HG02571 (cell line): ENCODE measurements around the gene SEC14L2.
"Not testable (repeated sequence)": the region's sequence is repeated elsewhere in the genome, so short reads cannot be mapped to it uniquely, and the experiment has no call there.

Experiments
- ATAC-seq: cut with Tn5 transposase; IDR thresholded peaks from one replicate; pipeline ENCODE4 v1.9.1; 2021; ENCODE audit warnings: mild to moderate bottlenecking, moderate library complexity; ENCODE audit not compliant: unreplicated experiment

Gene SEC14L2

DNA sequence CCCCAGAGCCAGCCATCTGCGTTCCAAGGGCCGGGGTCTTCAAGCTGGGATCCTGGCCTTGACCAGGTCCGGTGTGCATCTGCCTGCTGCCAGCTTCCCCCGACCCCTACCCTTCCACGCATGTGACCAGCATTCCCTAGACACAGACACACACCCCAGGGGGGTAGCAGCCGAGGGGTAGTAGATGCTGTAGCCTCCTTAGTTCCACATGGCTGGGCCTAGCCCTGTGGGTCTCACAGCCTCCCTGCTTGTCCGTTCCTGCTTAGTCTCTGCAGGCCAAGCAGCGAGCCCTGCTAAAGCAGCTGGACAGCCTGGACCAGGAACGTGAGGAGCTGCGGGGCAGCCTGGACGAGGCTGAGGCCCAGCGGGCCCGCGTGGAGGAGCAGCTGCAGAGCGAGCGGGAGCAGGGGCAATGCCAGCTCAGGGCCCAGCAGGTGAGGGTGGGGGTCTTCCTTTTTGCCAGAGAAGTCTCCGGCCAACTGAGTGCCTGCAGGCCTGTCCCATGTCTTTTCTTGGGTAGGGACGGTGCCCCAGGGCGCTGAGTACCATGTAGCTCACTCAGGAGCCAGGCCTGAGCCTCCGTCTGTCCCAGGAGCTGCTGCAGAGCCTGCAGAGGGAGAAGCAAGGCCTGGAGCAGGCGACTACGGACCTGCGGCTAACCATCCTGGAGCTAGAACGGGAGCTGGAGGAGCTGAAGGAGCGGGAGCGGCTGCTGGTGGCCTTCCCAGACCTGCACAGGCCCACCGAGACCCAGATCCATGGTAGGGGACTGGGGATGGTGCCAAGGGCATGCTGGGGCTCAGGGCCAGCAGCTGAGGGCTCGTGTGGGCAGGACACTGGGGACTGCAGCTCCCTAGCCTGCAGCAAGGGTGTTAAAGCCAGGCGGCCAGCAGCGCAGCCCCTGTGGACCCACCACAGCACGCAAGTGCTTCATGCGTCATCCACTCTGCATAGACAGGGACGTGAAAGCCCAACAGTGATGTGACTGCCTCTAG is 23.2 kb upstream of the SEC14L2 start:
- no peak for ATAC-seq

DNA sequence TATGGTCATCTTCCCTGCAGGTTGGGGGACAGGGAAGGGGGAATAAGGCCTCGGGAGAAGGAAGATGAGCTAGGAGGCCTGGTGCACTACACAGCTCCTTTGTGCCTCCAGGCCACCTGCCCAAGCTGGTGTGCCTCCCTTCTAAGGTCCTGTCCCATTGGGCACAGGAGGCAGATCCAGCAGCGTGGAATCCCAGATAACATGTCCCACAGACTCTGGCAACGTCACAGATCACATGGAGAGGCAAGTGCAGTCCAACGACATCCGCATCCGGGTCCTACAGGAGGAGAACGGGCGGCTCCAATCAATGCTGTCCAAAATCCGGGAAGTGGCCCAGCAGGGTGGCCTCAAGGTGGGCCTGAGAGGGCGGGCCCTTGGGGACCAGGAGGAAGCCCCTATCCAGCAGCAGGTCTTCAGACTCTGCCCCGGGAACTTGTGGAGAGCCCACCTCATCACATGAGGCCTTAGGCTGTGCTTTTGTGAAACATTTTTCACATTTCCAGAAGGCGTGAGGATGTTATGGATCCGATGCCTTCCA is 21.4 kb upstream of the SEC14L2 start:
- ATAC-seq: no peak

DNA sequence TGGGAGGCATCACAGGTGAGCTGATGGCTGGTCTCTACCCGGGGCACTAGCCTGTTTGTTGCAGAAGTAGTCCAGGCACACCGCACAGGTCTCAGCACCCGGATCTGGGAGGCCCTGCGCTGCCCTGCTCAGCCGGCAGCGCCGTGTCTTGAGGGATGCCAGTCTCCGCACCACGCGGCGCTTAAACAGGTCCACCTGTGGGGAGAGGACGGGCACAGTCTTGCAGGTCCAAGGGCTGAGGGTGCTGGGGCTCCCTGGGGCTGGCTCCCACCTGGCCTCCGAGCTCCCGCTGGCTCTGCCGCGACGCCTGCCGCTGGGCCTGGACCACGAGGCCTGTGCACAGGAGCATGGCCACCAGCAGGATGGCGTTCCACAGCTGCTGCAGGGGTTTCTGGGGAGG is 16.8 kb upstream of the SEC14L2 start:
- no peak for ATAC-seq

DNA sequence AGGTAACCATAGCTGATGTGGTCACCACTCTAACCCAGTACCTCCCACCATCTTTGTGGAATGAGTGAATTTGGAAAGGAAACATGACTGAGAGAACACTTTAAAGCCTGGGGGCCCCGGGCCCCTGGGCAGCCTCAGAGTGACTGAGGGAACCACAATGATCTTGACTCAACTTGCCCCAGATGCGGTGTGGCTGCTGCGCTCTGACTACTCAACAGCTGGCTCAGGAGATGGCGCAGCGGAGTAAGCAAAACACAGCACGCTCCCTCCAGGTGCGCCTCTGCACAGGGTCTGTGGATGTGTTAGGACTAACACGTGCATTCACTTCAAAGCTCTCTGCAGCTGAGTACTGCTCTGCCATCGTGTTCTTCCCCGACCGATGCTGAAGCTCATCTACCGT is 15.6 kb upstream of the SEC14L2 start:
- no peak for ATAC-seq

DNA sequence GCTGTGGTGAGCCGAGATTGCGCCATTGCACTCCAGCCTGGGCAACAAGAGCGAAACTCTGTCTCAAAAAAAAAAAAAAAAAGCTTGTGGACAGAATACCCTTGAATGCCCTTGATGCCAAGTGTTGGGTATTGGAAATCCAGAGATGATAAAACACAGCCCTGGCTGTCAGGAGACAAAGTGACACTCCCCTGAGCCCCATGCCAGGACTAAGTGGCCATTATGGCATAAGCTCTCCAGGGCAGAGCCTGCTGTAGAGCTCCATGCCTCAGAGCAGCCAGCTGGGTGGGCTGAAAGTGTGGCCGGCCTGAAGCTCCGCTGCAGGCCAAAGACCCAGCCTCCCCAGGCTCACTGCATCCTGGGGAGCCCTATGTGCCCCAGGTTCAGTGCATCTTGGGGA is 14.5 kb upstream of the SEC14L2 start:
- ATAC-seq: no peak

DNA sequence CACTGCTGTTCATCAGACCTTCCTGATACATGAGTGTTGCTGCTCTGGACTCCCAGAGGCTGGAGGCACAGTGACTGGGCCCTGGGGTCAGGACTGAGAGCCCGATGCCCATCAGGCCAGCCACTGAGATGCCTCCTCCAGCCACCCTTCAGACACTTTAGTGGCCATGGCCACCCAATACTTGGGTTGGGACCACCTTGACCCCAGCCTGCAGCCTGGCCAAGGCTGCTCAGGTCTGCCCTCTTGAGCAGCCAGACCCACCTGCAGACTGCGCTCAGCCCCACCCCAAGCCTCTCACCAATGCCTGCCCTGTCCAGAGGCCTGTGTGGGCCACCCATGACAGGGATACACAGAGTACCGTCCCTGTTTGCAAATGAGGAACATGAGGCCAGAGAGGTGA is 13.8 kb upstream of the SEC14L2 start:
- ATAC-seq: no peak

DNA sequence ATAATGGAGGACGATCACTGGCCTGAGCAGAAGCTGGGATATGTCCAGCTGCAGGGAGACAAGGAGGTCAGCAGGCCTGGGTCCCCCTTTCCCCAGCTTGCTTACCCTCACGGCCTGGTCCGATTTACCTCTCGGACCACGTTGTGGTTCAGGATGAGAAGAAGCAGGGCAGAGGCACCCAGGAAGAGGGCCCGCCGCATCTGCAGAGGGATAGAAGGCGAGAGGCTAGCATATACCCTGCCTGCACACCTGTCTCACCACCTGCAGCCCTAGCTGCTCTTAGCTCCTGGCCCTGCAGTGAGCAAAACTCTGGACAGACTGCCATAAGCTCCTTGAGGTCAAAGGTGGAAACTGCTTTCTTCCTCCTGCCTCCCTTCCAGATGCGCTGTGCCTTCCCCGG is 10.9 kb upstream of the SEC14L2 start:
- no peak for ATAC-seq

DNA sequence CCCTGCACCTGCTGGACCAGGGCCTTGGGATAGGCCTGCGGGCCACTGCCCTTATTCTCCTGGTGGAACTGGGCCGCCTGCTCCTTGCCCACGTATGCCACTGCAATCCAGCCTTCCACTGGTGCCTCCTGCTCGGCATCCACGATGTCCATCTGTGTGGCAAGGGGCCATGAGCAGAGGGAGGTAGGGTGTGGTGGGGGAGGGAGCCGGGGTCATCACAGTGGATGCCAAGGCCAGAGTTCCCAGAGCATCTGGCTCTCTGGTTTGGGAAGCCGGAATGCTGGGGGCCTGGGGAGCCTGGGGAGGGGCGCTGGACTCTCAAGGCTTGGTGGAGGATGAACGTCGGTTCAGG is 10.2 kb upstream of the SEC14L2 start:
- ATAC-seq: no peak

DNA sequence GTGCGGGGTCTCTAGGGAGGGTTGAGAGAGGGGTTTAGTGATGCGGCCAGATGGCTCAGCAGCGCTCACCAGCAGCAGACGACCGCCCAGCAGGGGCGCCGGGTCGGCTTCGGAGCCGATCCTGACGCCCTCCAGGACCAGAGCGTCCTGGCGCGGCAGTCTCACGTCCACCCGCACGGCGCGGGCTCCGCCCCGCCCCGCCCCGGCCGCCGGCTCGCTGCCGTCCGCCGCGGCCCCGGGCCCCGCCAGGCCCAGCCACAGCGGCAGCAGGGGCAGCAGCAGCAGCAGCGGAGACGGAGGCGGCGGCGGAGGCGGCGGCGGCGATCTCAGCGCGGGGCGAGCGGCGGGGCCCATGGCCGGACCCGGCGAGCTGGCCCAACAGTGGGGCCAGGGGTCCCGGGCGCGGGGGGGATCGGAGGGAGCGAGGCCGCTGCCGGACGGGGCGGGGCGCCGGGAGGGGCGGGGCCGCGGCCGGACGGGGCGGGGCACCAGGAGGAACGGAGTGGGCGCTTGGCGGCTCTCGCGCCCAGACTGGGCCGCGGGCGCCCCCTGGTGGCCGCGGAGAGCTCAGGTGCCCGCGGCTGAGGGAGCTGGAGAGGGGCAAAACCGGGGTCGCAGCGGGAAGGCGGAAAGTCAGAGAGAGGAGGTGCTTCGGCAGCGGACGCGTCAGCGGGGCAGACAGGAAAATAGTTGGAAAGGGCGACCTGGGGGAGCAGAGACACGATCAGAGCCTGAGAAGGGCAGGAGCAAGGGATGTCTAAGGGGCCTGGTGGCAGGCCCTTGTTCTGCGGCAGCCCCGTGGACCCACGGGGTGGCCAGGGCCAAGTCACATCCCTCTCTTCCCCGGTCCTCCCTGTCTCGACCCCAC is 9.6 kb upstream of the SEC14L2 start, which contains the start of gene RNF215:
Gene RNF215, minus strand, starts transcription at position 452 of the 868 bp plus-strand sequence. Its CDS starts 98 bp downstream, at position 354.
- peak; percentile 64 for ATAC-seq

DNA sequence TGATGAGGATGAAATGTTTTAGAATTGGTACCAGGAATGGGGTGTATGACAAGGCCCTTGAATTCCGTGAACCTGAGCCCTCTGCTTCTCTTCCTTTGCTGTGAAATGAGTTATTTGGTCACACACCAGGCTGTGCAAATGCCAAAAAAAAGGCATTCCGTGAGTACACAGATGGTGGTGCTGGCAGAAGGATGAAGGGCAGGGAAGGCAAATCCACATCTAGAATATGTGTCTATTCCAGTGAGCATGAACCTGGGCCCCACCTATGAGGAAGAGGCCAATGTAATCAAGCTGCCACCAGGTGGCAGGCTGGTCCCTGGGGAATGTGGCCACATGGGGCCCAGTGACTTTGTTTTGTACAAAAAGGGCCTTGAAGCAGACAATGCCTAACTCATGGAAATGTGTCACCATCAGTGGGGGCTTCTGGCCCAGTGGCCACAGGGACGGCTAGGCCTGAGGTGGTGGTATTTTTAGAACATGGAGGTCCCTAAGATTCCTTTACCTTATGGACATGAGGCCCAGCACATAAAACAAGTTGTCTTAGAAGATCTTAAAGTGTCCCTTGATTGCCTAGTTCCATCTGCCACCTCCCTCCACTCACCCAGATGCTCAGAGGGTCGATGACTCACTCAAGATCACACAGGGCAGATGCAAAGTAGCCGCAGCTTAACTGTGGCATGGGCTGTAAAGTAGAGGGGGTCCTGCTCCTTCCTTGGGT is 5.7 kb upstream of the SEC14L2 start:
- ATAC-seq: no peak

DNA sequence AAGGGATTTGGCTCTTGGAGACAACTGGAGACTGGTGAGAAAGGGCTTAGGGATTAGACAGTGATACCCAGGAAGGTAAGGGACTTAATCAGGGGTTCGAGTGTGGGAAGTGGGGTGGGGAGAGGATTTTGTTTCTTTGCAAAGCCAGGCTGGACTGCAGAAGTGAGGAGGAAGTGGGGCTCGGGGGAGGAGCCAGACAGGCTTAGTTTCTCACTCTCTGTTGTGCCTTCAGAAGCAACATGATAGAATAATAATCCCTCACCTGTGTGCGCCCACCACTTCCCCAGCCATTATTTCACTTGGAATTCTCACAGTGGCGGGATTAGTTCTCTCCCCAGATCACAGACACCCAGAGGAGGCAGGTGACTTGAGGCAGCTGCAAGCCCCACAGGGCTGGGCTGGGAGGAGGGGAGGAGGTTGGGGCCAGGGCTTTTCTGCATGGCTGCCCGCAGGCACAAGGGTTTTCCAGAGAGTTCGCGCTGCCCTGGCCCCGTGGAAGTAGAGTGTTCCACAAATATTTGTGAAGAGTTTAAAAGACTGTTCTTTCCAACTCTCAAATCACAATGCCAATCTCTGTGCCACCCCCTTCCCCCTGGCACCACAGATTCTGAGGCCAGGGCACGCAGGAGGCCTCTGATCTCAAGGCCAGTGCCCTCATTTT is 4.0 kb upstream of the SEC14L2 start:
- no peak for ATAC-seq

DNA sequence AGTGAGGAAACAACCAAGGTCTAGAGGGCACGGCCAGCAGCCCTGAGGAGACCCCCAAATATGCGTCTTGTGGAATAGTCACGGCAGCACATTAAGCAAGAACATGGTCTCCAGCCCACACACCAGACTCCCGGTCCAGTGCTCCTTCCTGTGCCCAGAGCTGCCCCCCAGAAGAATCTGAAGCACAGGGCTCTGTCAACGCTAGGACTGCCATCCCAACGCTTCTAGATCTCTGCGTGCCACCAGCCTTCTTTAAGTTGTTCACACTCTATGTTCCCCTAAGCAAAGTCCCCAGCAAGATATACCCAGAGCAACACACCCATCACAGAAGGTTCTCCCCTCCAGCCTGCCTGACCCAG is 3.5 kb upstream of the SEC14L2 start:
- no peak for ATAC-seq

DNA sequence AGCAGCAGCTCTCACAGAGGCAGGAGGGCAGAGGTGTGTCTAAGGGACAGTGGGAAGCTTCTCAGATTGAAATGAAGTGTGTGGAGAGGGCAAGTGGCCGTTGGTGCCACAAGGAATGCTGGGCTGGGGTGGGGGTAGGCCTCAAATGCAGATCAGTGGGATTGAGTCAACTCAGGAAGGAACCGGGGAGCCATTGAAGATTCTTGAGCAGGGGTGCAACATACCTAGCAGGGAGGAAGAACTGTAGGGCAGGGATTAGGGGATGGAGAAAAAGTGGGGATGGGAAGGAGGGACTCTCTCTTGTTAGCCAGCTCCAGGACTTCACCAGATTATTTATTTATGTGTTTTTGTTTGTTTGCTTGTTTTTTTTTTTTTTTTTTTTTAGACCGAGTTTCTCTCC is 2.9 kb upstream of the SEC14L2 start:
- no peak for ATAC-seq

DNA sequence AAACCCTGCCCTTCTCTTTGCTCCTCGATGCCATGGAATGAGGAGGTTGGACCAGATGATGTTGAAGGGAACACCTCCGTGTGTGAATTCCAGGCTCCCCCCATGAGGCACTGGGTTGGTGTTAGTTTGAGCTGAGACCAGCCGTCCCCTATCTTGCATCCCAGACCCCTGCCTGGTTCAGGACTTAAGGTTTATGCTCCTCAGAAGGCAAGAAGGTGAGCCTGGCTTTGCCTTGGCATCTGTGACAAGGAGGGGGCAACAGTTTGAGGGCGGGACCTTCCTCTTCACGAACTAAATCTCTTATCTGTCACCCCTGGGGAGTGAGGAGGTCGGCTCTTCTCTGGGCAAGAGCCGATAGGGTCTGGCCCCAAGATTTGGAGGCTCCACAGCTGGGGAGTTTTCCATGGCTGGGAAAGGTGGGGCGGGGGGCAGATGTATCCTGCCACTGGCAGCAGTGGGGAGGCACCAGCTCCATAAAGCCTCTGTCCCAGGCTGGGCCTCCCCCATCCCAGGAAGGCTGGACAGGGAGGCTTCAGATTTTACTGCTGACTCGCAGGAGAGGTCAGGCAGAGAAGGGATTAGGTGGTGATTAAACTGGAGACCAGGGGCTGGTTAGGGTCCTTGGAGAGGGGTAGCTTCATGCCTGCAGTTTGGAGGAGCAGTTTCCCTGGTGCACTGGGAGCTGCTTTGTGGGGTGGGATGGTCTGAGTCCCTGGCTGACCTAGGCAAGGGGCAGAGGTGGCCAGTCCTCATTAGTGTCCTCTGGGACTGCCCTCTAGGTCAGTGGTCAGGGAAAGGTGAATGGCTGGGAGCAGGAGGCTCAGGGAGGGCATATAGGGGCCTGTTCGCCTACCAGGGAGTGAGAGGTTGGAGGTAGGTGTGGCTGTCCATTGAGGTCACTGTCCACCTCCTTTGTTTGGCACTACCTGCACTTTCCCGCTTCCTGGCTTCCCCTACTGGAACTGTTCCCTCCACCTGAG is 1.1 kb downstream of the SEC14L2 start:
- ATAC-seq: no peak

DNA sequence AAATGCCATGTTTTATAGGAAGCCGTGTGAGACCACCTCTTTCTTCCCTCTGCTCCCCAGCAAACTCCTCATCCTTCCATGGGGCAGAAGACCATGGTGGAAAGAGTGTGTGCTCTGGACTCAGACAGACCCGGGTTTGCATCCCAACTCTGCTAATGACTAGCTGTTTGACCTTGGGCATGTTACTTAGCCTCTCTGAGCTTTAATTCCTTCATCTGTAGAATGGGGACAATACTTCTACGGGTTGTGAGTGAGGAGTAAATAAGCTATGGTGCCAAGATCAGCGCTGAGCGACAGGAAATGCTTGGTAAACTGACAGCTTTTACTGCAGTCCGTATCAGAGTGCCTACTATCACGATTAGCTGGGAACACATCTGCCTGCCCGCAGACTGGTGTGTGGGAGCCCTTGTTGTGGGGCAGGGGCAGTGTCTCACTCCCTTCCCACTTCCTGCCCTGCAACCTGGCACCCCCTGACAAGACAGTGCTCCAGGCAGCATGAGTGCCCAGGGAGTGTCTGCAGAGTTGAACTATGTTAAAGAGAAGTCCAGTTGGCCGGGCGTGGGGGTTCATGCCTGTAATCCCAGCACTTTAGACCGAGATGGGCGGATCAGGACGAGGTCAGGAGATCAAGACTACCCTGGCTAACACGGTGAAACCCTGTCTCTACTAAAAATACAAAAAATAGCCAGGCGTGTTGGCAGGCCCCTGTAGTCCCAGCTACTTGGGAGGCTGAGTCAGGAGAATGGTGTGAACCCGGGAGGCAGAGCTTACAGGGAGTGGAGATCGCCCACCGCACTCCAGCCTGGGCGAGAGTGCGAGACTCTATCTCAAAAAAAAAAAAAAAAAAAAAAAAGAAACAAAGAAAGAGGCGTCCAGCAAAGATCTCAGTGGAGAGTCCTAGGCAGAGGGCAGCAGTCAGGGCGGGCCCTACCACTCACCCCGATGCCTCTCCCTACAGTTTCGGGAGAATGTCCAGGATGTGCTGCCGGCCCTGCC is 2.2 kb downstream of the SEC14L2 start:
- no peak for ATAC-seq

DNA sequence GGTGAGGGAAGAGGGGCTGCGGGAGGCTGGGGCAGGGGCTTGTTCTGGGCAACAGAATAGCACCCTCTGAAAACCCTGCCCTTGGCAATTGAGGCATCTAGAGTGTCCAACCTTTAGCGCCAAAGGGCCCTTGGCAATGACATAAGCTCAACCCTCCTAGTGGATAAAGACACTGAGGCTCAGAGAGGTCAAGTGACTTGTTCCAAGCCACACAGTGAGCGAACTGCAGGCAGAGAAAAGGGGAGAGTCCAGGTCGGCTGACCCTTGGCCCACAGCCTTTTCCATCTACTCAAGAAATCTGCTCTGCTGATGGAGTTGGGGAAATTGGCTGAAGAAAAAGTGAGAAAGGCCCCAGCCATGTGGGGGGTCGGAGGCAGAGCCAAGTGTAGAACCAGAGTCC is 2.9 kb downstream of the SEC14L2 start:
- ATAC-seq: no peak

DNA sequence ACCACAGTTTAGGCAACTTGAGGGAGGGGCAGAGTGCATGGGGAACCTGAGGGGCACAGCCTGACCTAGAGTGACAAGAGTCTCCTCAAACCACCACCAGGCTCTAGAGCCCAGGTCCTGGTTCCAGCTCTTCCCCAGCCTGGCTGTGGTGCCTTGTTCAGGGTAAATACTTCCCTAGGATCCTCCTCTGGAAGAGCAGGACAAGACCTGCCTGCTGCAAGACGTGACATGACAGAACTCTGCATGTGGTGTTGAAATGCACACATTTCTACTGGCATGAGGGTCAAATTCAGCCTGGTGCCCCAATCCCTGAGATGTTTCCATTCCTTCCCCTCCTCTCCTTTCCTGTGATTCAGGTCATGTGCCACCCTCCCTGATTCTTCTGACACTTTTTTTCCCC is 3.3 kb downstream of the SEC14L2 start:
- ATAC-seq: no peak

DNA sequence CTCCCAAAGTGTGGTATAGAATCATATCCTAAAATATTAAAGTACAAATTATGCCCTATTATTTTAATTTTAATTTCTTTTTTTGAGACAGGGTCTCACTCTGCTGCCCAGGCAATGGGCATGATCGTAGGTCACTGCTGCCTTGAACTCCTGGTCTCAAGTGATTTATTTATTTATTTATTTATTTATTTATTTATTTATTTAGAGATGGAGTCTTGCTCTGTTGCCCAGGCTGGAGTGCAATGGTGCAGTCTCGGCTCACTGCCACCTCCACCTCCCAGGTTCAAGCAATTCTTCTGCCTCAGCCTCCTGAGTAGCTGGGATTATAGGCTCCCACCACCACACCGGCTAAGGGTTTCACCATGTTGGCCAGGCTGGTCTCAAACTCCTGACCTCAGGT is 4.2 kb downstream of the SEC14L2 start:
- not testable (repeated sequence) for ATAC-seq
